RWPE2 (cell line): ENCODE data around the gene LTBR.

Experiments
- ATAC-seq: fragments of 200-7000 bp; cut with Tn5 transposase; 3 replicates; pipeline ENCODE4 v1.9.1; 2021; ENCODE audit warnings: low read depth
- DNase-seq: peaks from one replicate; pipeline ENCODE4 v3.0.0-alpha.2; 2020; ENCODE audit warnings: low spot score
- H3K27ac ChIP-seq: fragments of 450-650 bp; 2 replicates; pipeline ENCODE4 v1.5.1; 2017; ENCODE audit warnings: mild to moderate bottlenecking; ENCODE audit not compliant: poor library complexity, severe bottlenecking
- H3K27me3 ChIP-seq: fragments of 250-450 bp; sonication (Bioruptor Pico); 2 replicates; pipeline ENCODE4 v1.5.1; 2021; ENCODE audit warnings: mild to moderate bottlenecking, moderate library complexity; ENCODE audit not compliant: insufficient read depth, poor library complexity, severe bottlenecking
- H3K36me3 ChIP-seq: fragments of 250-450 bp; sonication (Bioruptor Pico); 2 replicates; pipeline ENCODE4 v1.5.1; 2020; ENCODE audit warnings: low read depth, mild to moderate bottlenecking, moderate library complexity
- H3K4me1 ChIP-seq: fragments of 250-450 bp; sonication (Bioruptor Pico); 2 replicates; pipeline ENCODE4 v1.5.1; 2021; ENCODE audit warnings: mild to moderate bottlenecking, moderate library complexity; ENCODE audit not compliant: insufficient read depth, poor library complexity, severe bottlenecking
- H3K4me3 ChIP-seq: fragments of 250-450 bp; sonication (Bioruptor Pico); 2 replicates; pipeline ENCODE4 v1.5.1; 2021; ENCODE audit warnings: mild to moderate bottlenecking, moderate library complexity; ENCODE audit not compliant: severe bottlenecking
- H3K9me3 ChIP-seq: fragments of 250-450 bp; sonication (Bioruptor Pico); 2 replicates; pipeline ENCODE4 v1.5.1; 2021; ENCODE audit warnings: mild to moderate bottlenecking, moderate library complexity; ENCODE audit not compliant: severe bottlenecking
- TF ChIP-seq, protein P1 (sequence below): fragments of 450-650 bp; IDR thresholded peaks from one replicate; pipeline ENCODE4 v1.5.1; 2017; ENCODE audit warnings: mild to moderate bottlenecking, moderate library complexity; ENCODE audit not compliant: poor library complexity, severe bottlenecking

The LTBR gene

DNA sequence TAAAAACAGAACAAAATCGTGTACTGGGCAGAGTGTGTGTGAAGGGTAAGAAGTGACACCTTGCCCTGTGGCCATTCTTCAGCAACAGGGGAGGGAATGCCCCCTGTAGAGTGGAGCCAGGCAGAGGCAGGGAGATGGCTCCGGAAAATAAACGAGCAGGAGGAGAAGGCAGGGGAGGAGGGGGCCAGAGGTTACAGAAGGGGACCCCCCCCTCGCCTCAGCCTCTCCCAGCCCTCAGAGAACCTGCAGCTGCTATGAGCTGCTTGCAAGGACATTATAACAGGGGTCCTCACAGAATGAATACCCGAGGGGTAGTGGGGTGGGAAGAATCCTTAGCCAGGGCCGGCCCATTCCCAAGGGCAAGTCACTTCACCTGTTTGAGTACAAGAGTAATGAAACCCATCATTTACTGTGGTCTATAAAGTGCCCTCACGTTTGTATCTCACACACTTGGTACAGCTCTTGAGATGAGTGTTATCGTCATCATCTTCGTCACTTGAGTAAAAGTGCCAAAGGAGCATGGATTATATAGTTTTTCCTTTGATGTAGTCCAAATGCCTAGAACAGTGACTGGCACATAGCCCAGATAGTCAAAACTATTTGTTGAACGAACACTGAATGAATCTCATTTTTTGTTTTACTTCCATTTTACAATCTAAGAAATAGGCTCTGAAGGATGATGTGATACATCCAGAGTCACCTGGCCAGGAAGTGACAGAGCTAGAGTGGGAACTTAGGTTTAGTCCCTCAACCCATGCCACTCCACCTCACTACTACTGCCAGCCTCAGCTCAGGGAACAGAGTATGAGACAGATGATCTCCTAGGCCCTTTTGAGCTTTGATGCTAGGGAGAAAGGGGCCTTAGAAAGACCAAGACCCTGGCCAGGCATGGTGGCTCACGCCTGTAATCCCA, 23.1 kb upstream of the LTBR start:
- Histone ChIP-seq H3K27ac (peak overlapping the region; percentile 100), H3K9me3 (no peaks in the 10 kb centered on the region), H3K27me3 (no peaks in the 10 kb centered on the region), H3K36me3 (peaks cover 96% of the 10 kb centered on the region), H3K4me1 (peaks cover 39% of the 10 kb centered on the region), H3K4me3 (no peak overlapping the region)
- DNase-seq (no peak), ATAC-seq (no peak)
- TF ChIP-seq, protein P1, sequence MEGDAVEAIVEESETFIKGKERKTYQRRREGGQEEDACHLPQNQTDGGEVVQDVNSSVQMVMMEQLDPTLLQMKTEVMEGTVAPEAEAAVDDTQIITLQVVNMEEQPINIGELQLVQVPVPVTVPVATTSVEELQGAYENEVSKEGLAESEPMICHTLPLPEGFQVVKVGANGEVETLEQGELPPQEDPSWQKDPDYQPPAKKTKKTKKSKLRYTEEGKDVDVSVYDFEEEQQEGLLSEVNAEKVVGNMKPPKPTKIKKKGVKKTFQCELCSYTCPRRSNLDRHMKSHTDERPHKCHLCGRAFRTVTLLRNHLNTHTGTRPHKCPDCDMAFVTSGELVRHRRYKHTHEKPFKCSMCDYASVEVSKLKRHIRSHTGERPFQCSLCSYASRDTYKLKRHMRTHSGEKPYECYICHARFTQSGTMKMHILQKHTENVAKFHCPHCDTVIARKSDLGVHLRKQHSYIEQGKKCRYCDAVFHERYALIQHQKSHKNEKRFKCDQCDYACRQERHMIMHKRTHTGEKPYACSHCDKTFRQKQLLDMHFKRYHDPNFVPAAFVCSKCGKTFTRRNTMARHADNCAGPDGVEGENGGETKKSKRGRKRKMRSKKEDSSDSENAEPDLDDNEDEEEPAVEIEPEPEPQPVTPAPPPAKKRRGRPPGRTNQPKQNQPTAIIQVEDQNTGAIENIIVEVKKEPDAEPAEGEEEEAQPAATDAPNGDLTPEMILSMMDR: no peak

GRCh38 chr12:6361834-6362233, 22.1 kb upstream of the LTBR start:
- TF ChIP-seq, protein P1: no peak
- DNase-seq (peak; percentile 91), ATAC-seq (peak; percentile 80)
- Histone ChIP-seq H3K27me3 (no peaks in the 10 kb centered on the region), H3K36me3 (peaks cover 96% of the 10 kb centered on the region), H3K27ac (peak overlapping the region; percentile 100), H3K9me3 (no peaks in the 10 kb centered on the region), H3K4me3 (no peak overlapping the region), H3K4me1 (peaks cover 41% of the 10 kb centered on the region)

GRCh38 chr12:6362403-6362802, 21.6 kb upstream of the LTBR start:
- ATAC-seq (no peak), DNase-seq (no peak)
- peaks cover 47% of the 10 kb centered on the region for H3K4me1 ChIP-seq
- TF ChIP-seq, protein P1: no peak
- H3K36me3 ChIP-seq: peaks cover 96% of the 10 kb centered on the region
- no peaks in the 10 kb centered on the region for H3K9me3 ChIP-seq
- no peak overlapping the region for H3K4me3 ChIP-seq
- no peaks in the 10 kb centered on the region for H3K27me3 ChIP-seq
- H3K27ac ChIP-seq: peak overlapping the region; percentile 100

- no peak for DNase-seq
- peak overlapping the region; percentile 100 for H3K27ac ChIP-seq
- no peak overlapping the region for H3K4me3 ChIP-seq
- no peak for ATAC-seq
- H3K4me1 ChIP-seq: peaks cover 53% of the 10 kb centered on the region
- H3K27me3 ChIP-seq: no peaks in the 10 kb centered on the region
- TF ChIP-seq, protein P1: no peak
- H3K36me3 ChIP-seq: peaks cover 96% of the 10 kb centered on the region
- H3K9me3 ChIP-seq: no peaks in the 10 kb centered on the region
Measured at GRCh38 chr12:6363010-6363329, 21.0 kb upstream of the LTBR start.

DNA sequence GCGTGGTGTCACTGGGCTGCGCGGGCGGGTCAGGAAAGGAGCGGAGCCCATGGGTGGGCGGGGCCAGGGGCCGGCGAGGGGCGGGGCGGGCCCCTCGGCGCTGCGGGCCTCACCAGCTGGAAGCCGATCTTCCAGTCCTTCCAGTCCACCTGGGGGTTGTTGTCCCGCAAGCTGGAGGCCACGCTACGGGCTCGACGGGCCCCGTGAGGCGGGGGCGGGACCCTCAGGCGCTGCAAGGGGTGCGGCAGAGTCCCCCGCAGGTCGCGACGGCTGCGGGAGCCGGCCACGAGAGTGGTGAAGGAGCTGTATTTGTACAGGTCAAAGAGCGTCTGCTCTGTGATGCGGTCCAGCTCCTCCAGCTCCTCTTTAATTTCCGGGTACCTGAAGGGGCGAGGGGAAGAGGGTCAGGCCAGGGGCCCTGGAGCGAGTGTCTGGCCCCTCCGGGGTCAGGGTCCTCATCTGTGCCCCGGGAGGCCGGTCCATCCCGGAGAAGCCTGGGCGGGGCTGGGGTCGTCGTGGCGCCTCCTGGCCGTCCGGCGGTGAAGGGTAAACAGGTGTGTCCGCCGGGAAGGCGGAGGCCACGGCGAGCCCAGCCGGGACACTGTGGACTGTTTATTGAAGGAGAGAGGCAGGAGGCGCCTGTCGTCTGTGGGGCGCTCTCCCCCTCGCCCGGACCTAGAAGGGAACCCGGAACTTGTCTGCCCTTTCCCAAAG, 20.5 kb upstream of the LTBR start:
- Histone ChIP-seq H3K4me1 (peaks cover 58% of the 10 kb centered on the region), H3K36me3 (peaks cover 96% of the 10 kb centered on the region), H3K27me3 (no peaks in the 10 kb centered on the region), H3K9me3 (no peaks in the 10 kb centered on the region), H3K27ac (peak overlapping the region; percentile 100), H3K4me3 (peak overlapping the region; percentile 6)
- no peak for DNase-seq
- peak; percentile 33 for ATAC-seq
- TF ChIP-seq, protein P1: no peak
